HFFc6 (cell line): ENCODE measurements around the gene ANKRD11. TPM values are rescaled to one million over a fixed set of nuclear protein-coding genes. Genes with fewer than 3 reads are reported as not detected.
"Not testable (repeated sequence)": the region's sequence is repeated elsewhere in the genome, so short reads cannot be mapped to it uniquely, and the experiment has no call there.

ENCODE experiments used
- DNase-seq: peaks from one replicate; pipeline ENCODE4 v3.0.0-alpha.2; 2018
- H3K27ac Mint-ChIP-seq: 2 replicates; pipeline ENCODE4 v1.8.0; 2020; ENCODE audit warnings: mild to moderate bottlenecking, mixed read lengths
- H3K27me3 Mint-ChIP-seq: 2 replicates; pipeline ENCODE4 v1.8.0; 2021; ENCODE audit warnings: mild to moderate bottlenecking, moderate library complexity, mixed read lengths; ENCODE audit not compliant: insufficient read depth
- H3K36me3 Mint-ChIP-seq: 2 replicates; pipeline ENCODE4 v1.8.0; 2021; ENCODE audit warnings: low read depth, mixed read lengths
- H3K4me1 Mint-ChIP-seq: 2 replicates; pipeline ENCODE4 v1.8.0; 2020; ENCODE audit warnings: low read depth, mixed read lengths
- H3K4me3 Mint-ChIP-seq: 2 replicates; pipeline ENCODE4 v1.8.0; 2020; ENCODE audit warnings: mild to moderate bottlenecking, moderate library complexity, mixed read lengths
- H3K9me3 Mint-ChIP-seq: 2 replicates; pipeline ENCODE4 v1.8.0; 2020; ENCODE audit warnings: mild to moderate bottlenecking, mixed read lengths
- CTCF ChIP-seq: fragments of 200-600 bp; sonication (generic); IDR thresholded peaks from 2 replicates; pipeline ENCODE4 v1.5.0; 2021; ENCODE audit warnings: antibody characterized with exemption, mild to moderate bottlenecking
- total RNA-seq, 6 experiments: library from RNA; stranded (reverse); fragmentation: NEBNext Ultra II Directional; extraction: Animal tissue kit (Norgen Biotek cat#: 25700); gene quantifications; 2 replicates in 1 of 6; 3 replicates in 5 of 6; pipeline ENCODE4 v1.2.3, GENCODE V29; 2021

The ANKRD11 gene
- total RNA-seq, 6 experiments from 2014 or later = 110 to 120 (median 116) TPM

GRCh38 chr16:89265647-89266046 is 224.7 kb downstream of the ANKRD11 start:
- H3K36me3 Mint-ChIP-seq = peaks cover 8% of the 10 kb centered on the region
- peaks cover 10% of the 10 kb centered on the region for H3K27me3 Mint-ChIP-seq
- TF ChIP-seq CTCF = no peak
- H3K9me3 Mint-ChIP-seq = no peaks in the 10 kb centered on the region
- no peak for DNase-seq
- H3K27ac Mint-ChIP-seq = no peak overlapping the region
- peaks cover 16% of the 10 kb centered on the region for H3K4me1 Mint-ChIP-seq
- no peak overlapping the region for H3K4me3 Mint-ChIP-seq

- no peak for TF ChIP-seq CTCF
- H3K9me3 Mint-ChIP-seq = no peaks in the 10 kb centered on the region
- H3K4me1 Mint-ChIP-seq = peaks cover 14% of the 10 kb centered on the region
- no peak overlapping the region for H3K27ac Mint-ChIP-seq
- H3K27me3 Mint-ChIP-seq = peaks cover 10% of the 10 kb centered on the region
- no peak overlapping the region for H3K4me3 Mint-ChIP-seq
- DNase-seq = no peak
- peaks cover 8% of the 10 kb centered on the region for H3K36me3 Mint-ChIP-seq
Measured at GRCh38 chr16:89264800-89265550, 225.4 kb downstream of the ANKRD11 start.

- H3K4me1 Mint-ChIP-seq = peaks cover 10% of the 10 kb centered on the region
- H3K36me3 Mint-ChIP-seq = peaks cover 6% of the 10 kb centered on the region
- TF ChIP-seq CTCF = no peak
- H3K4me3 Mint-ChIP-seq = no peak overlapping the region; the same call in 1 of the 2 replicates
- peaks cover 7% of the 10 kb centered on the region; the same call in 1 of the 2 replicates for H3K9me3 Mint-ChIP-seq
- peaks cover 16% of the 10 kb centered on the region for H3K27me3 Mint-ChIP-seq
- H3K27ac Mint-ChIP-seq = peak overlapping the region; percentile 8
- DNase-seq = no peak
Measured at GRCh38 chr16:89261691-89262563, 228.4 kb downstream of the ANKRD11 start.

GRCh38 chr16:89259901-89260300 is 230.5 kb downstream of the ANKRD11 start:
- not testable (repeated sequence) for H3K9me3 Mint-ChIP-seq, H3K36me3 Mint-ChIP-seq, H3K27ac Mint-ChIP-seq, H3K27me3 Mint-ChIP-seq, DNase-seq, H3K4me3 Mint-ChIP-seq
- peaks cover 10% of the 10 kb centered on the region for H3K4me1 Mint-ChIP-seq

- DNase-seq = no peak
- H3K27ac Mint-ChIP-seq = peak overlapping the region; percentile 20; the same call in 1 of the 2 replicates
- H3K9me3 Mint-ChIP-seq = peaks cover 7% of the 10 kb centered on the region
- TF ChIP-seq CTCF = no peak
- H3K4me3 Mint-ChIP-seq = peak overlapping the region; percentile 67
- peaks cover 6% of the 10 kb centered on the region for H3K36me3 Mint-ChIP-seq
- H3K27me3 Mint-ChIP-seq = peaks cover 9% of the 10 kb centered on the region
- peaks cover 10% of the 10 kb centered on the region for H3K4me1 Mint-ChIP-seq
Measured at GRCh38 chr16:89257757-89258465, 232.4 kb downstream of the ANKRD11 start.
